Endothelial cell of umbilical vein (primary cell): ENCODE measurements around the gene IRF6.

Experiments
- CTCF ChIP-seq, 2 donors: IDR thresholded peaks; 1 replicate in 1 of 2; 2 replicates in 1 of 2; pipeline ENCODE4 v1.5.1; 2011; ENCODE audit warnings: low read length in 2 of 2, mild to moderate bottlenecking in 2 of 2, moderate library complexity in 2 of 2, control low read depth in 1 of 2, inconsistent platforms in 1 of 2, low read depth in 1 of 2; ENCODE audit not compliant: insufficient read depth in 1 of 2; ENCODE audit errors: extremely low read depth in 1 of 2
- EZH2 ChIP-seq: IDR thresholded peaks from 2 replicates; pipeline ENCODE4 v1.6.1; 2012; ENCODE audit warnings: borderline replicate concordance, low read depth, mild to moderate bottlenecking, moderate library complexity, low read length, inconsistent platforms; ENCODE audit not compliant: severe bottlenecking
- POLR2A ChIP-seq: IDR thresholded peaks from 2 replicates; pipeline ENCODE4 v1.6.1; 2012; ENCODE audit warnings: low read depth, mild to moderate bottlenecking, control low read depth, low read length
- TF ChIP-seq, protein P1 (sequence below): IDR thresholded peaks from 2 replicates; pipeline ENCODE4 v1.6.1; 2011; ENCODE audit not compliant: insufficient read depth, insufficient read length

- TF ChIP-seq CTCF (IDR thresholded peaks at IDR 0.05; ENCODE audit: extremely low read depth in 1 of 2, insufficient read depth in 1 of 2, low read depth in 1 of 2, low read length in 2 of 2) = no peak
- TF ChIP-seq, protein P1, sequence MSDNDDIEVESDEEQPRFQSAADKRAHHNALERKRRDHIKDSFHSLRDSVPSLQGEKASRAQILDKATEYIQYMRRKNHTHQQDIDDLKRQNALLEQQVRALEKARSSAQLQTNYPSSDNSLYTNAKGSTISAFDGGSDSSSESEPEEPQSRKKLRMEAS = no peak
- TF ChIP-seq EZH2 = no peak
- no peak for TF ChIP-seq POLR2A
These were observed 67.7 kb downstream of the IRF6 start for GRCh38 chr1:209738270-209738669.
